ENCODE data around the gene IL11.
"Not testable (repeated sequence)": the region's sequence is repeated elsewhere in the genome, so short reads cannot be mapped to it uniquely, and the experiment has no call there.

IL11 gene

DNA sequence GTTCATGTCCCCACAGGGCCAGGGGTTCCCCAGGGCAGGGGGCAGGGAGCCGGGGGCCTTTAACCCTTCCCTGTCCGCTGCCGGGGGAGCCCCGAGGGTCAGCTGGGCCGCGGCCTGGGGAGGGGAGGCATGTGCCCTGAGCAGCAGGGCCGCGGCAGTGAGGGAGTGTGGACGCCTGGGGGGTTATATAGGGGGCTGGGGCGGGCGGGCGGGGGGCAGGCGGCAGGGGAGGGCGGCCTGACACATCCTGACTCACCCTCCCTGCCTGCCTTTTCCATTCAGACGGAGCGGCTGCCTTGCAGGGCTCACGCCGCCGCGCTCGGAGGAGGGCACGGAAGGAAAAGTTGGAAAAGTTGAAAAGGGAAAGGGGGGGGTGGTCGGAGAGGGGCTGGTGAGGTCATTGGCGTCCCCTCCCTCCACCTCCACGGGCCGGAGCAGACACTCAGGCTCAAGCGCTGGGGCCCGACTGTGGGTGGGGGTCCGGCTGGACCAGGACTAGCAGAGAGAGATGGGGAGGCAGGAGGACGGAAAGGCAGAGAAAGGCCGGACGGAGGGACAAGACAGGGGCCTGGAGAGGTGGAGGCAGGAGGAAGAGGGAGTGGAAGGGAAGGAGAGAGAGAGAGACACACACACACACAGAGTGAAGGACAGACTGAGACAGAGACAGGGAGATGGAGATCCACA is at the start of gene IL11:
Gene IL11, minus strand, starts transcription at position 159 of the 684 bp plus-strand sequence. Its CDS starts 153 bp downstream, at position 6.
- DNase-seq: no peak

- no peak for DNase-seq
Measured at GRCh38 chr19:55419624-55420236, 49.5 kb upstream of the IL11 start.

GRCh38 chr19:55419103-55419502 is 48.8 kb upstream of the IL11 start:
- DNase-seq: no peak

DNA sequence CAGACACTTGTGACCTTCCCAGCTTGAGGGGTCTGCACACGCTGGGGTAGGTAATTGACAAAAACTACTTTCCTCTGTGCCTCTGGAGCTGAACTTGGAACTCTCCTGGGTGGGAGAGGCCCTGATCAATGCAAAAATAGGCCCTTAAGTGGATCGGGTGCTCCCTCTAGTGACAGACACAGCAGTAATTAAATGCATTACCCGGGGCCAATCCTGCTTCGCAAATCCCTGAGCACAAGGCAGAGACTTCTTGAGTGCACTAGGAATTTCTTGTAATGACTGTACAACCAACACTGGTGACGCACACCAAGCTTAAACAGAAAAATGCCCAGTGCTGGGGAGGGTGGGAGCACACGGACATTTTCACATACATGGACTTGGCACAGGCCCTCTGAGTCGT is 47.9 kb upstream of the IL11 start:
- DNase-seq: peak; percentile 80

DNA sequence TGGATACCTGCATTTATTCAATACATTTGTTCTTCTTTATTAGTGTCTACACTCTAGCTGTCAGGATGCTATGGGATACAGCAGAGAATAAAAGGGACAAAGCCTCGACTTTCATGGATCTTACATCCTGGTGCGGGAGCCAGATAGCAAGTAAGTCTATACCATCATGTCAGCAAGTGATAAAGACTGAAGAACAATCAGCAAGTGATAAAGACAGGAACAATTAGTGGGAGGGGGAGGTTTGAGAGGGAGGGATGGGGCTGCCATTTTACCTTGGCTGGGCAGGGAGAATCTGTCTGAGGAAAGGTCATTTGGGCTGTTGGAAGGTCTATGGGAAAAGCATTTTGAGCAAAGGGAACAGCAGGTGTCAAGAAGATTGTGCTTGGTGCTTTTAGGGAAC is 39.9 kb upstream of the IL11 start:
- DNase-seq: no peak

- not testable (repeated sequence) for DNase-seq
Measured at GRCh38 chr19:55409179-55409578, 38.9 kb upstream of the IL11 start.

- no peak for DNase-seq
Measured at GRCh38 chr19:55408533-55408872, 38.2 kb upstream of the IL11 start.

DNA sequence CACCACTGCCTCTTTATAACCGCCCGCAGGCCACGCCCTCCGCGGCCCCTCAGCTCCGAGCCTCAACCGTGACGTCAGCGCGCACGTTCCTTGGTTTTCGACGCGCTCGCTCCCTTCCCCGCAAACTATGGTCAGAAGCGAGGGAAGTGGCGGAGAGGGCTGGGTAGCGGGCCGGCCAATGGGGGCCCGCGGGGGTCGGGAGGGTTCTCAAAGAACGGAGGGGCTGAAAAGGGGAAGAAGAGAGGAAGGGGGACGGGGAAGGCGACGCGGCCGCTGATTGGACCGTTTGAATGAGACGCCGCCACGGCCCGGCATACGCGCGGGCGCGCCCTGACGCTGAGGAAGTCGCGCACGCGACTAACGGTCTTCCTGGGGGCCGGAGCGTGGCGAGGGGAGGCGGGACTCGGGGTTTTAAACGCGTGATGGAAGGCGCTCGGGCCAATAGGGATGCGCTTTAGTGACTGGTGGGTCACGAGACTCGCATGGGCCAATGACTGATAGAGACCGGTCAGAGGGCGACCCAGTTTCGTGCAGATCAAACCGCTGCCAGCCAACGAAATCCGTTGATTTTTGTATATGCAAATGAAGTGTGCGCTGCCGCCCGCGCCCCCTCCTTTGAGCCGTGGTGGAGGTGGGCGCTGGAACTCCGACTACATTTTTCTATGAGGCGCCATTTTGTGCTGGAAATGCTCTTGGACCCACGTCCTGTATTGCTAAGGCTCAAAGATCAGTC is 37.7 kb upstream of the IL11 start:
- peak; percentile 99 for DNase-seq

GRCh38 chr19:55407550-55407799 is 37.2 kb upstream of the IL11 start, which contains the start of gene UBE2S:
UBE2S (minus strand) TSS chr19:55407788; CDS start chr19:55407589, 199 bp downstream.
- DNase-seq: not testable (repeated sequence)

- DNase-seq: peak; percentile 44
Measured at GRCh38 chr19:55406826-55407549, 36.7 kb upstream of the IL11 start.

DNA sequence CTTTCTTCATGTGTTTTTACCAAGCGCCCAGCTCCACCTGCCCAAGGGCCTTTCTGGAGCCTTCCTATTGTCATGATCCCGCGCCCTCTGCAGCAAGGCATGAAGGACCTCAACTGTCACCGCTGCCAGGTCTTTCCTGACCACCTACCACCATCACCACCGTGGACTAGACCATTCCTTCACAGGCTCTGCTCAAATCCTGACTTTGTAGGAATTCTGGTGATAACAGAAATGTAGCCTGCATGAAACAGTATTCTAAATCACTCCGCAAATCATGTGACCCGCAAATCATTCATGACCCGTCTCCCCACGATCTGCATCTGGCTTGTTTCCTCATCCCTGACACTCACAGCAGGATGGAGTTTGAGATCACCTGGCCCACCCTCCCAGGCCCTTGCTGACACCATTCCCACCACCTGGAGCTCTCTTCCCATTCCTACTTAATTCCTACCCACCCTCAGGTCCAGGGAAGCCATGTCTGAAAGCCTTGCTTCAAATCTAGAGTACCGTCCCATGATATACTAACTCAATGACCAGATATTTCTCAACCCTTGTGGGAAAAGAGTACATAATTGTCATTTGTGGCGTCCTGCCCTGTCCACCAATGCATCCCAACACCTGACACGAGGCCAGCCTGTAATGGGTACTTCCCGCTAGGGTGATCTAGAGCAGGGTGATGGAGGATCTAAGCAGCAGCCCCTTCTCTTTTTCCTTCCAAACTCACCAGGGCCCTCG is 36.0 kb upstream of the IL11 start:
- DNase-seq: no peak

DNA sequence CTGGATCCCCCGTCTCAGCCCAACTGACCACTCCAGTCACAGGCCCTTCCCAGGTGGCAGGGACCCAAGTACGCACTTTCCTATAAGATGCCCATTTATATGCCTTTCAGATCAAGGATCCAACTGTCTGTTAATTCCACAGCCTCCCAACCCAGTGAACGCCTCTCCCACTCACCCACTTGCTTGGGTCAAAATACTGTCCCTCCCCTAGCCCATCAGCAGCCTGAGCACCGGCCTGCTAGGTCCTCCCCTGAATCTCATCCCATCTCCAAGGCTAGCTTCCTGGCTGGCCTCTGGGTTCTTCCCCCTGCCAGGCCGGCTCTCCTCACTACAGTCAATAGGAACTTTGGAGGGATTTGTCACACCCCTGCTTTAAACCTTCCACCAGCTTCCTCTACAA is 35.4 kb upstream of the IL11 start:
- no peak for DNase-seq

- DNase-seq: no peak
Measured at GRCh38 chr19:55402509-55402908, 32.2 kb upstream of the IL11 start.

GRCh38 chr19:55401390-55401789 is 31.1 kb upstream of the IL11 start:
- not testable (repeated sequence) for DNase-seq

GRCh38 chr19:55400281-55401087 is 30.2 kb upstream of the IL11 start:
- DNase-seq: no peak

DNA sequence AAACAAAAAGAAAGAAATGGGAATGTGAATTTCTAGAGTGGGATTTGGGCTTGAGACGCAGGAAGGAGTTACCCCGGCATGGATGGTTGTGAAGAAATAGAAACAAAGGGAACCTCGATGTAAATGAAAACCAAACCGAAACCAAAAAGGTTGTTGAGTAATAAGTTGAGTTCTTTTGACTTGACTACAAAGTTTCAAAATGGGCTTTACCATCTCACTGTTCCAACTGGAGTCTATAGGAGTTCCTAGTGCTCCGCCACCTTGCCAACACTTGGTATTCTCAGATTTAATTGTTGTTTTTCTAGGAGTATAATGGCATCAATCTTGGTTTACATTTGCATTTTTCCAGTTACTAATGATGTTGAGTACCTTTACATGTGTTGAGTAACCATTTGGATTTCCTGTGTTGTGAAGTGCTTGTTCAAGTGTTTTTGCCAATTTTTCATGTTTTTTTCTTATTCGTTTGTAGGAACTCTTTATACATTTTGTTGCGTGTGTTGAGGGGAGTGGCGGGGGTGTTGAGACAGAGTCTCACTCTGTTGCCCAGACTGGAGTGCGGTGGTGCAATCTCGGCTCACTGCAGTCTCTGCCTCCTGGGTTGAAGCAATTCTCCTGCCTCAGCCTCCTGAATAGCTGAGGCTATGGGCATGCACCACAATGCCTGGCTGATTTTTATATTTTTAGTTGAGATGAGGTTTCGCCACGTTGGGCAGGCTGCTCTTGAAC is 28.1 kb upstream of the IL11 start:
- no peak for DNase-seq

- DNase-seq: no peak
Measured at GRCh38 chr19:55392820-55393761, 22.8 kb upstream of the IL11 start.

DNA sequence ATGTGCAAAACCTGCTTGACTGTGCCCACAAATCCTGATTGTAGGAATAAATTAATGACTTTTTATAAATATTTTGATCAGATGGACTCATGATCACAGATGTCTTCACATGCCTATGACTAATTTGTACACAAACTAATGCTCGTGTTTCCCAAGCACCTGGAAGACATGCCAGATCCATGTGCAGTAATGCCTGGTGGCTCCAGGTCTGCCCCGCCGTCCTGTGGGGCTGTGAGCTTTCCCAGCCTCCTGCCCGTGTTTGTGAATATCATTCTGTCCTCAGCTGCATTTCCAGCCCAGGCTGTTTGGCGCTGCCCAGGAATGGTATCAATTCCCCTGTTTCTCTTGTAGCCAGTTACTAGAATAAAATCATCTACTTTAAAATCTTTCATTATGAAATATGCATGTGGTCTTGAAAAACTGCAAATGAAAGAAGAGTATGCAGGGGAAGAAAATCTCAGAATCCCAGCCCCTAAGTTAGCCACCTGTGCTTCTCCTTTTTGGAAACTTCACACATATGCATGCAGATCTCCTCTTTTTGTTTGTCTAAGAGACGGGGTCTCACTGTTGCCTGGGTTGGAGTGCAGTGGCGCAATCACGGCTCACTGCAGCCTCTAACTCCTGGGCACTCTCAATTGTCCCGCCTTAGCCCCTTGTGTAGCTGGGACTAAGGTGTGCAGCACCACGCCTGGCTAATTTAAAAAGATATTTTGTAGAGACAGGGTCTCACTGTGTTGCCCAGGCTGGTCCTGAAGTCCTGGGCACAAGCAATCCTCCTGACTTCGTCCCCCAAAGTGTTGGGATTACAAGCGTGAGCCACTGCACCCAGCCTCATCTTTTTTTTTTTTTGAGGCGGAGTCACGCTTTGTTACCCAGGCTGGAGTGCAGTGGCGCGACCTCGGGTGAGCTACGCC is 21.7 kb upstream of the IL11 start:
- DNase-seq: no peak

DNA sequence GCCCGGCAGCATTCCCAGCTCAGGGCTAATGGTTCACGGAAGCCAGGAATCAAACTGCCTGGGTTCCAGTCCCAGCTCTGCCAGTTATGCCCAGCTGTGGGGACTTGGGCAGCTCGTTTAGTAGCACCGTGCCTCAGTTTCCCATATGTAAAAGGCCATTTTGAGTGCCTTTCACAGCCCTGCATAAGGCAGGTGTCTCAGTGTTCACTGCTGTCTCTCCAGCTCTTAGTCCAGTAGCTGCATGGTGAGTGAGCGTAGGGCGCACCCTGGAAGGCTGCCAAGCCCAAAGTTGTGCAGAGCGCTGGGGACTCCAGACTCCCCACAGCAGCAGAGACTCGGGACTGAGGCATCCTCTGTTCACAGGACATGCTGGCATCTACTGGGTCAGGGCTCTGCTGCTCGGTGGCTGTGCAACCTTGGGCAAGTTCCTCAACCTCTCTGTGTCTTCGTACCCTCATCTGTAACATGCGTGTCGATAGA is 21.0 kb upstream of the IL11 start:
- DNase-seq: peak; percentile 59
